HPDE6-E6E7 (cell line): ENCODE measurements around the gene BMP6.
"Not testable (repeated sequence)": the region's sequence is repeated elsewhere in the genome, so short reads cannot be mapped to it uniquely, and the experiment has no call there.

Experiments
- DNase-seq: peaks from one replicate; pipeline ENCODE4 v3.0.0; 2011; ENCODE audit warnings: missing footprints; ENCODE audit errors: extremely low spot score

The BMP6 gene

DNA sequence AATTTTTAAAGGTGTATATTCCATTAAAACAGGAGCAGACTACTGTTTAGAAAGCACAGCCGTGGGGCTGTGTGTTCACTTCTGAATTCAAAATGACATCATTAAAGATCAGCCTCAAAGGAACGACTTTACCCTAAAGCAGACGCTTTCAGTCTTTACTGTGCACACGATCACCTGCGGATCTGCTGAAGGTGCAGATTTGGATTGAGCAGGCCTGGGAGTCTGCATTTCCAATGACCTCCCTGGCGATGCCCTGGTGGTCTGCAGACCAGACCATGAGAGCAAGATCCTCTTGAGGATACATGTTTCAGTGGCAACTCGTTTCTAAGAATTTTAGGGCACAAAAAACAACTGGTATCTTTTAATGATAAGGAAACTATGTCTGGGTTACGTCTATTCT, 157.5 kb downstream of the BMP6 start:
- no peak for DNase-seq

DNA sequence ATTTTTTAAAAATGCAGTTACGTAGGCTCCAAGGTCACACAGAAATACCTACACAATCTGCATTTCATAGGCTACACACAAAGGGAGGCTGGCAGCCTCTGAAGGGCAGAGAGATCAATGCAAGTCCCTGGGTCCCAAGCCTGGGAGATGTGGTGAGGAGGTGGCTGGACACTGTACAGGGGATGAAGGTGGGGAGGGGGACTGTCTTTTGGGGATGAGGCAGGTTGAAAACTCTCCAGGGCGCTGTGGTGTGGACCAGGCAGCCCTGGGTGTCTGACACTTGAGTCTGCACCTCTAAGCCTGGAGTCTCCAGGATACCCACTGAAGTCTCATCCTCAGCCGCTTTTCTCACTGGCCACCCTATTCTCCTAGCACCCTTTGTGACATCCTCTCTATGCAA, 160.2 kb downstream of the BMP6 start:
- DNase-seq: no peak

DNA sequence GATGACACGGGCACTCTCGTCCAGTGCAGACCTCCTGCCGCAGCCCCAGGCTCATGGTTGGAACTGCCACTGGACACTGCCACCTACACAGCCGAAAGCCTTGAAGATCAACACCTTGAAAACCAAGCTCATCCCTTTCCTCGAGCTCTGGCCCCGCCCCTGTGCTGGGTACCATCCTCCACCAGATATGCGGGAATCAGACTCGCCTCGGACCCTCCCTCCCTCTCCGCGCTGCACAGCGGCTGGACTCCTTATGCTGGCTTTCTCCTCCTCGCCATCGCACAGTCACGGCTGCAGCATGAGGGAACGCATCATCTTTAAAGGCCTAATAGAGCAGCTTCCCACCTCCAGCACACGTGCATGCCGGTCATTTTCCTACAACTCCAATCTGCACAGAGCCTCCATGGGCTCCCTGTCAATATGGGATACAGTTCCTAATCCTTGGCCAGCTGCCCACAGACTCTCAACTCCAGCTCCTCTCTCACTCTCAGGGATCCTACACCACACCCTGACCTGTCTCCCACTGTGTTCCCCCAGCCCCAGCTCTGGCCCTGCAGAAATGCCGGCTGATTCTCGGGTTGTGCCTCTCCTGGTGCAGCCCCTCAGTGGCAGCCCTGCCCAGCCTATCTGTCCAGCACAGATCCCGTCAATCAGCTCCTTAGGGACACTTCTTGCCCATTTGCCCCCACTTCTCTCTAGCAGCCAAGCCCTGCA, 161.5 kb downstream of the BMP6 start:
- no peak for DNase-seq

DNA sequence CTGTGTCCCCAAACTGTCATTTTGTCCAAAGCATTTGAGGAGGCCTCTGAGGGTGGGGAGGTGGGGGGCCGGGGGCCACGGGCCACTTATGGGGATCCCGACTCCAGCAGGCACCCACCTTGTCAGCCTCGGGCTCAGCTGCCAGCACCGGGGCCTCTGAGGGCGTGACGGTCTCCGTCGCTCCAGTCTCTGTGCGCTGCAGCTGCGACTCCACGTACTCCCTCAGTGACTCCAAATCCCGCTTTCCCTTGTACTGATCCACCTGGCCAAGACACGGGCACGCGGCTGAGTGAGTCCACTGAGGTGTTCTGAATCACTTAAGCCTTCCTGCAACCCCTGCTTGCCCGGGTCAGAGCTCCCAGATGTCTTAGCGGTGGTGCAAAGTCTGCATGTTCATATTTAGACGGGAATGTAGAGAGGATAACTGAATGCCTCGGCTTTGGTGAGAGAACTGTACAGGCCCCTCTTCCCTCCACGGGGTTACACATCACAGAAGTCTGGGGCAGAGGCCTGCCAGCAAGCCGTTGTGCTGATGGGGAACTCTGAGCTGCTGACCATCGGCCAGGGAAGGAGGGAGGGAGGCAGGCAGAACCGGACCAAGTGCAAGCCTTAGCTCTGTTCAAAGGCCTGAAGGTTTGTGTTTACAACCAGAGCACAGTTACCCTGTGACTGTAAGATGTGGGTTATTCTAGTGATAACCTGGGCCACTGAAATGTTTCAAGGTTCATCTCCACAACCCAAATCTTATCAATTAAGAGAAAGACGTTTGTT, 162.9 kb downstream of the BMP6 start:
- DNase-seq: no peak

DNA sequence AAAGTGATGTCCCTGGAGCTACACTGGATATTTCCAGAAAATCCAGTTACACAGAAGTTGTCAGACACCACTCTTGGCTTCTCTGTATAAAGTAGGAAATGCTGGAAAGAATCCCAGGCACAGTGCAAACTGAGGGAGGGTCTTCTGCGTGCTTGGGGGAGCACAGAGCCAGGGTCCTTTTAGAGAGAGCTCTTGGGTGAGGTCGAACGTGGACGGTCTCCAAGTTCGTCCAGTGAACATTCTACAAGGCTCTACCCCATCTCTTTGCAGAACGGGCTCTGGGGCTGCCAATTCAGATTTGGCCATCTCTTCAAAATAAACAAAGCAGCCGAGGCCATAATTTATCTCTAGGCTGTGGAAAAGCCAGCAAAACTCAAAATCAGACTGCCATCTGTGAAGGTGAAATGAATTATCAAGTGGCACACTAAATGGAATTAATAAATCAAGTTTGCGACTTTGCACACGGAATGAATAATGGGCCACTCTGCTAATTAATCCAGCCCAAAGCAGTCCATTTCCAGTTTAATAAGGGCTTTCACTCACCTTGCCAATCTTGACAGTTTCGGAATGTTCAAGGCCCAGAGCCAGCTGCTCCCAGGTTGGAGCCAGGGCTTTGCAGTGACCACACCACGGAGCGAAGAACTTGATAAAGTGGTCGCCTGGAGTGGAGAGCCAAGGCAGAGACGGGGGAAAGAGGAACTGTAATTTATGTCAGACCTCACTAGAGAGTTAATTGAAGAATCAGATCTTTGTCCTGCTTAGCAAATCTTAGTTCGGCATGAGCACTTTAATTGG, 165.4 kb downstream of the BMP6 start:
- DNase-seq: no peak

DNA sequence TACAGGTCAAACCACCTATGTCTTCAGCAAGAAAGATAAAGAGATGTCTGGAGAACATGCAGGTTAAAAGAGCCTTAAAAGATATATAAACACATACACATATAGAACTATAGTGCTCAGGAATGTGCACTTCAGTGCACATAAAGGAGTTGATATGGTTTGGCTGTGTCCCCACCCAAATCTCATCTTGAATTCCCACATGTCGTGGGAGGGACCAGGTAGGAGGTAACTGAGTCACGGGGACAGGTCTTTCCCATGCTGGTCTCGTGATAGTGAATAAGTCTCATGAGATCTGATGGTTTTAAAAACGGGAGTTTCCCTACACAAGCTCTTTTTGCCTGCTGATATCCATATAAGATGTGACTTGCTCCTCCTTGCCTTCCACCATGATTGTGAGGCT, 166.5 kb downstream of the BMP6 start:
- DNase-seq: not testable (repeated sequence)

DNA sequence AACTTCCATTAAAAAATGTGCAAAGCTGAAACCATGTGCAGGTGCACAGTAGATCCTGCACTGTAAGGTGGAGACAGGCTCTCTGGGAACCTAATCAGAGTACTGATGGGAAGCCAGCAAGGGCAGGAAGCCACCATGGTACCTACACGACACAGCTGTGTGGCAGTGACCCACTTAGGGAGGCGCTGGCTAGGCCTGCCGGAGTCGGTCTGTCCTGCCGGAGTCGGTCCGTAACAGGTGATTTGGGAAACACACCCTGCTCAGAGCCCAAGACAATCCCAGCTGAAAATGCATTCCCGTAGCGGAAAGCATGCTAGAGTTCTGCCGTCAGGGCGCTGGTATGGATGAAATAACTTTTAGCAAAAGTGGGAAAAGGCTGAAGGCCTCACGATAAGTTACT, 167.4 kb downstream of the BMP6 start:
- DNase-seq: no peak

DNA sequence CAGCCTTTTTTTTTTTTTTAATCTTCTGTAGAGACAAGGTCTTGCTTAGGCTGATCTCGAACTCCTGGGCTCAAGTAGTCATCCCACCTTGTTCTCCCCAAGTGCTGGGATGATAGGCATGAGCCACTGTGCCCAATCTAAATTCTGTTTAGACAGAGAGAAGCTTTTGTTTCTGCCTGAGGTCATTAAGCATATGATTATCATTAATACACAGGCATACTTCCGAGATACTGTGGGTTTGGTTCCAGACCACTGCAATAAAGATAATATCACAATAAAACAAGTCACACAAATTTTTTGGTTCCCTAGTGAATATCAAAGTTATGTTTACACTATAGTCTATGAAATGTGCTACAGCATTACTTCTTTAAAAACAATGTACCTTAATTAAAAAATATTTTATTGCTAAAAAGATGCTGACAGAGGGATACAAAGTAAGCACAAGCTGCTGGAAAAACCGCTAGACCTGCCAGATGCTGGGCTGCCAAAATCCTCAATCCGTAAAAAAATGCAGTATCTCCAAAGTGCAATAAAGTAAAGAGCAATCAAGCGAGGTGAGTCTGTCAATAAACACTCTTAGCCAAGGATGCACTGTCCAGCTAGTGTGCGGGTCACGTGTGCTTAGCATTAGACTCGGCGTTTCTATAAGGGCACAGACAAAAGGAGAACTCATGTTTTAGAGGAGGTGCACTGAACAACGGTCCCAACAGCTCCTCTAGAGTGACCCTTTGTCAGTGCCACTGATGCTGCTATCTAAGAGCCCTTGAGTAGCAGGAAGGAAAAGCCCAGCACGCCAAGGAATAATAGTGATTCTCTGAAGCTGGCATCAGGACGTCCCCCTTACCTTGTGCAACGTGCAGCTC, 168.6 kb downstream of the BMP6 start:
- no peak for DNase-seq

DNA sequence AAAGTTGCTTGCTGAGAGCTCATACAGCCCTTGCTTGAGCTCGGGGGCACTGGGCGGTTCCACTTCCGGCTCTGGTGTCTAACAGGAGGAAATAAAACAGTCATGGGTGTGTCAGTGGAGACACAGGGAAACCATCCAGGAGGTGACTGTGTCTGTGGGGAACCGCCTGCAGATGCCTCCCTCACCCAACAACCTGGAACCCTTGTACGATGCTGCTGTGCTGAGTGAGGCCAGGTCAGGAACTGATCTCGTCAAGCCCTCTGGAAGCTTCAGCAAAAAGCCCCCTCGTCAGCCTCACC, 169.2 kb downstream of the BMP6 start:
- no peak for DNase-seq

DNA sequence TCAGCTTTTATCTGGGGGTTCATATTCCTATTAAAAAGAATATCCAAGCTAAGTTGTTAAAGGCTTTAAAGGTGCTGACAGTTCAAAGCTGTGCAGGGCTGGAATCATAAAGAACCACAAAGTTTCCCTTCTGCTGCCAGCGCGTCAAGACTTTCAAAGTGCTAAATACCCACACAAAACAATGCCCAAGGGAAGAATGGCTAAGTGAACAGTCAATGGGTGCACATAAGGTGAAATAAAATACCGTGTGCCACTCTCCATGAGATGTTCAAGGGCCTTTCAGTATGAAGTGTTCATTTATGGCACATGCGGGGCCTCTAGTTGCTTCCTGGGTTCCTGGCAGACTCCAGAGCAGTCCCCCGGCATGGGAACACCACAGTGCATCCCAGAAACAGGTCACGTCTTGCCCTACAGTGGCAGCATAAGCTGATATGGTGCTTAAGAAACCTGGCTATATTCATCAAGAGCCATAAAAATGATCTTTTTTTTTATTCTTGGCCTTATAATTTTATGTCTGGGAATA, 170.6 kb downstream of the BMP6 start:
- no peak for DNase-seq

DNA sequence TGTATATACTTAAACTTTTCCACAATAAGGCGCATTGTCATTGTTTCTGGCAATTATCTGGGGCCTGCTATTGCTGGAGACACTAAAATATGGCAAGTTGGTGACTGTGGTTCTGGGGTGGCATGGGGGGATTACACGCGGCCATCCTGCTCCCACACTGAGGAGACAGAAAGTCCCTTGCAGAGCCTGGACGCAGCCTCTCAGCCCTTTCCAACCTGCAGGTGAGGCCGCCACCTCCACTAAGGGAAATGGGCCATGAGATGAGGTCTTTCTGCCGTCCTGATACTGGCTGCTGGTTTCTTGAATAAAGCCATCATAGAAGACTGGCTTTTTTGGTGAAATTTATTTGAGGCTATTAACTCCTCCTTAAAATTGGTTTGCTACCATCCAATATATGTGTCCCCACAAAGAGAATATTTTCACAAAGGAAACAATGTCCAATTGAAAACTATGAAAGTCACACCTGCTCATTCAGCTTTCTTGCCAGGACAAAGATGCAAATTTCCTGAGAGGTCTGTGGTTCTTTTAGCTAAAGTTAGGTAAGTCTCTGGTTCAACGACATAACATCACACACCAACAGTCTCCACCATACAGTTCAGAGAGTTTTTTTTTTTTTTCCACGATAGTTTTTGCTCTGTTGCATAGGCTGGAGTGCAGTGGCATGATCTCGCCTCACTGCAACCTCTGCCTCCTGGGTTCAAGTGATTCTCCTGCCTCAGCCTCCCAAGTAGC, 171.7 kb downstream of the BMP6 start:
- no peak for DNase-seq

DNA sequence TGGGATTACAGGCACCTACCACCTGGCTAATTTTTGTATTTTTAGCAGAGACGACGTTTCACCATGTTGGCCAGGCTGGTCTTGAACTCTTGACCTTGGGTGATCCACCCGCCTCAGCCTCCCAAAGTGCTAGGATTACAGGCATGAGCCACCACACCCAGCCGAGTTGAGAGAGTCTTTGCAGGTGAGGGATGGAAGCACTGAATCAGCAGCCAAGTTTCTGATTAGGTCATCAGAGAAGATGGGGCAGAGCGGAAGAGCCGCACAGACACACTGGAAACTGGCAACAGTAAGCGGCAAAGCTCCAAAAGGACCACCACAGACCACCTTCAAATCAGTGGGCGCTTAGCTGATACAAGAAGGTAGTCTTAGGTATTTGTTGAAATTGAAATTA, 172.3 kb downstream of the BMP6 start:
- not testable (repeated sequence) for DNase-seq

DNA sequence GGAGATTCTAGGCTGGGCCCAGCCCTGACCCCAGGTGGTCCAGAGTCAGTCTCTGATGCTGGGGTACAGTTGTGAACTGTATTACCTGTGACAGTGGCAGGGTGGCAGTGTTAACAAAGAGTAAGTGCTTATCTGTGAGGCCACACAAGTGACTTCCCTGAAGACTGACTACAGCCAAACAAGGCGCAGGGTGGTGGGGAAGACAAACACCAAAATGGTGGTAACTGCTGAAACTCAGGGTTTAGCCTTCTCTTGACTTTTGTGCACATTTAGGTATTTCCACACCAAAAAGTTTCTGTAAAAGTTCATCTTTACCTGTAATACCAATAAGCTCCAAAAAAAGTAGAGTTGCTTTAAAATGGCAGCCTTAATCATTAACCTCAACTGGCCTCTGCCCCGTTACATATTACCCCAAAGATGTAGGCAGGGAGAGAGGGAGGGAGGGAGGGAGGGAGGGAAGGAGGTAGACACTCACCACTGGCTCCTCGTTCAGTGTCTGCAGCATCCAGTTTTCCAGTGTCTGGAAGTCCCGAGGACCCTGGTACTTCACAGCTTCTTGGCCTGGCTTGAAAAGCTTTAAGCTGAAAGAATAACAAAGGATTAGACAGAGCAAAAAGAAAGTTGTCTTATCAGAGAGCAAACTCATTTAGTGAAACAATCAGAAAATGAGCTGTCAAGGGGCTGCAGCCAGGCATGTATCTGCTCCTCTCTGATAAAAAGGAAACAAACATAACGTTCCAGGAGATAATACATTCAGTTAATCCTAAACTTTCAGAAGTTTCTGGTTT, 173.4 kb downstream of the BMP6 start:
- no peak for DNase-seq

DNA sequence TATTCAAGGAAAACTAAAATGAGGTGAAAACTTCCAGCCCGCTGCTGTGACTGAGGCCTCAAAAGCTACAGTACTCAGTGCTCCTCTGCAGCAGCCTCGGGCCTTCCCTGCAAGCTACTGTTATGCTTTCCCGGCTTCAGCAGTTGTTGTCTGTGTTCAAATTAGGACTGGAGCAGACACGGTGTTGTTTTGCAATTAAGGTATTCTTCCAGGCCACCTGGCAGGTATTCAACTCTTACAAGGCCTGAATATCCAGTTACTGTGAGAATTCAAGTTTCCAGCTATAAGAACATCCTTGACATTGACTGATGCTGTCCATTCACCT, 174.0 kb downstream of the BMP6 start:
- no peak for DNase-seq

DNA sequence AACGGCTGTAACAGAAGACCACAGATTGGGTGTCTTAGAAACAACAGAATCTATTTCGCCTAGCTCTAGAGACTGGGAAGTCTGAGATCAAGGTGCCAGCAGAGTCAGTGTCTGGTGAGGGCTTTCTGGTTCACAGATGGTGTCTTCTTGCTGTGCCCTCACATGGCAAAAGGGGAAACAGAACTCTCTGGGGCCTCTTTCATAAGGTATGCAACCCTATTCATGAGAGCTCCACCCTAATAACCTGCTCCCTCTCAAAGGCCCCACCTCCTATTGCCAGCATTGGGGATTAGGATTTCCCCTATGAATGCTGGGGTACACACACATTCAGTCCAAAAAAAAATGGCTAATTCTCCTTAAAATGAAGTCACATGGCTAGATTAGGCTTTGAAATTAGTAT, 174.7 kb downstream of the BMP6 start:
- DNase-seq: no peak

DNA sequence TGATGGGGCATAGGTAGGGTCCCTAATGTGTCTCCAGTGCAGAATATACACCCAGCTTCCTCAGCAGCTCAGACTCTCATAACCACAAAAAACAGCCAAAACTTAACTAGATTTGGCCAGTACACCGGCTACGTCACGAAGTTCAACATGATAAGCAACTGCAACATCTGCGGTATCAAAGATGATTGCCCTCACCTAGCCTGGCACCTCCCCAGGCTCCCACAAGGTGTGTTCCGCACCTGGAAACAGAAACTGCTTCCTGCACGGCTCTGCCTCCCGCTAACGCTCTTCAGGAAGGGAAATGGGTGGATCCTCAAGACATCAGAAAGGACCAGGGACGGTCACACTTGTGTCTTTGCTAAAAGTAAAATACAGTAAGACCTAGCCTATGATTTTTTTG, 175.2 kb downstream of the BMP6 start:
- no peak for DNase-seq

DNA sequence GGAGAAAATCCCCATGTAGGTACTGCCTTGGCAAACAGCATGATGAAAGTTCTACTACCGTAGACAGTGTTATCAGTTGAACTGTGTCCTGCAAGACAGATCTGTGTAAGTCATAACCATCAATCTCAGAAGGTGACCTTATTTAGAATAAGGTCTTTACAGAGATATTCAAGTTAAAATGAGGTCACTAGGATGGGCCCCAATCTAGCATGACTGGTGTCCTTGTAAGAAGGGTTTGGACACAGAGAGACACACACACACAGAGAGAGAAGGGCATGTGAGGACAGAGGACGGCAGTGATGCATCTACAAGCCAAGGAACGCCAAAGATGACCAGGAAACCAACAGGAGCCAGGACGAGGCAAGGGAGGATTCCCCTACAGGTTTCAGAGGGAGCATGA, 175.9 kb downstream of the BMP6 start:
- no peak for DNase-seq

DNA sequence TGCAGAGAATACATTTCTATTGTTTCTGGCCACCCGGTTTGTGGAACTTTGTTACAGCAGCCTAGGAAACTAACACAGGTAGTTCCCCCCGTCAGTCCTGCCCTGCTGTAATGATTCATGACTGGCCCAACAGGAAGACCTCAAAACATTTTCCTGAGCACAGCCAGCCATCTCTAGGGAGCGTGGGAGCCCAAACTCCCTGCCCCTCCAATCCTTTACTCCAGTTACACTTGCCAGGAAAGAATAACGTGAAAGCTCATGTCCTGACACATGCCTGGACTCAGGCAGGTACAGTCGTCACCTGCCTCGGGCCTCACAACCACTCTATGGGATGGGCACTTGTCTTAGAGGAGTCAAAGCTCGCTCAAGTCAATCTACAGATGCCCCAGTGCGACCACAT, 176.3 kb downstream of the BMP6 start:
- peak; percentile 11 for DNase-seq

DNA sequence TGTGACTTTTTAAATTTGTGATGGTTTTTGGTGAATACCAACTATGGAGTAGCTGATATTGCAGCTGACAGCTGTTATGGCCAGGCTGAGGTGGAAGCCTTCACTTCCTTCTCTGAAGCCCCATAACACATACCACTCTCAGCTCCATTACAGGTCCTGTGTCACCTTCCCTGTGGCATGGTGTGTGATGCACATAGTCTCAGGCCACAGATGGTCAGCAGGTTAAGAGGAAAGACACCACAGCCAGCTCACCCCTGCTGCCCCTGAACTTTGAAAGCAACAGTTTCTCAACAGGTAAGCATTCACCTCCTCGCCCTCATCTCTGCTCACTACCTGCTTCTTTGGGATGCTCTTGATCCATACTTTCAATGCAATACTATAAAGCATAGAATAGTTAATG, 177.0 kb downstream of the BMP6 start:
- DNase-seq: no peak

DNA sequence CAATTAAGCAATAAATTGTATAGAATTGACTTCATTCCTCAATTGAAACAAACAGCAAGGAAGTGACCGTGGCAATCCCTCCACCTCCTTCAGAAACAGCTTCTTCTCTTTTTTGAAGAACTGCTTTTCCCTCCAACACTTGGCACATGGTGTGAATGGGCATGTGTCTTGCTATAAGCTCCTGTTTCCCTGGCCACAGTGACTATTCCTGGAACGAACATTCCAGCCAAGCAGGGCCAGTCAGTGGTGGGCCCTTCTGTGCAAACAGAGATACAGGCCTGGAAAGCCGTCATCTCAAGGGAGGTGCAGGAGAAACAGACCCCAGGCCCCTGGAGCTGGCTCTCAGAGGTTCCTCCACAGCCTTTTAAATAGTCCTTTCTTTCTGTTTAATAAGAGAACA, 177.8 kb downstream of the BMP6 start:
- no peak for DNase-seq
